ENCODE results near the gene ARHGEF6. TPM values are rescaled to one million over a fixed set of nuclear protein-coding genes. Genes with fewer than 3 reads are reported as not detected.

The ARHGEF6 gene
- total RNA-seq, 2 experiments from 2014 or later: 52.7 to 54.1 TPM

DNA sequence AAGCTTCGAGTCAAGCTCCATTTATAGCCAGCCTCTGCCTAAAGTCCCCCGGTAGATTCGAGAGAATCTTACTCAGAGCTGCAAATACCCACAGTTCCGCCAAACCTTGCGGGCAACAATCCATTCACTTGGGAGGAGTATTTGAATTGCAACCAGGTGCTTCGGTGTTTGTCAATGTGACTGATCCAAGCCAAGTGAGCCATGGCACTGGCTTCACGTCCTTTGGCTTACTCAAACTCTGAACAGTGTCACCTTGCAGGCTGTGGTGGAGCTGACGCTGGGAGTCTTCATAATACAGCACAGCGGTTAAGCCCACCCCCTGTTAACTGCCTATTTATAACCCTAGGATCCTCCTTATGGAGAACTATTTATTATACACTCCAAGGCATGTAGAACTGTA lies 121.6 kb downstream of the ARHGEF6 start:
- peak; percentile 74 for DNase-seq
- POLR2A ChIA-PET: interaction anchor here (0.7 to 3.2 kb wide), 10 partner anchors 8 to 221 kb away, joined by 3 to 11 read pairs (median 4); partner anchors contain the start of gene RBMX
- Mint-ChIP-seq H3K4me3 (peak overlapping the region; percentile 93), H3K27me3 (no peaks in the 10 kb centered on the region), H3K4me1 (ENCODE audit: low read depth) (peaks cover 90% of the 10 kb centered on the region), H3K9me3 (peaks cover 5% of the 10 kb centered on the region), H3K36me3 (peaks cover 71% of the 10 kb centered on the region), H3K27ac (peak overlapping the region; percentile 99)
- intact Hi-C loops (cut with micrococcal nuclease): loop anchor here (1.0 to 10.0 kb wide), 3 partner anchors 12 to 164 kb away; partner anchors contain the start of gene HTATSF1
- CTCF ChIA-PET: interaction anchor here (0.9 to 2.4 kb wide), 7 partner anchors 10 to 51 kb away, joined by 3 to 14 read pairs (median 4); no protein-coding TSS in a partner anchor

DNA sequence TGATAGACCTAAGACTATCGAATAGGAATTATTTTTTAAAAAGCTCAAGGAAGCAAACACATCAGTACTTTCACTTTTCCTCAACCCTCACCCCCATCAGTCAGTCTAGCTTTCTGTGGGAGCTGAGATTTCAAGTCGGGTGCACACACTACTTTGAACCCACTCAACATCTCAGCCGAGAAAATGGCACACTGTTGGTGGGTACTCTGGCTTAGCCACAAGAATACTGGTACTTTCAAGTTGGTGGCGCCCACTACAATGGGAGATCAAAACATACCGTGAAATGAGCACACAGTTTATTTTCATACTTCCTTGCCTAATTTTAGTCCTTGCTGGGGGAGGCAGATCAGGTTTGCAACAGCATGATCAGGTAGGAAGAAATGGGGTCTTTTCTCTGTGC lies 122.6 kb downstream of the ARHGEF6 start:
- H3K4me3 Mint-ChIP-seq: peak overlapping the region; percentile 93
- H3K27ac Mint-ChIP-seq: peak overlapping the region; percentile 99
- no peaks in the 10 kb centered on the region for H3K9me3 Mint-ChIP-seq
- DNase-seq: peak; percentile 53
- H3K36me3 Mint-ChIP-seq: peaks cover 75% of the 10 kb centered on the region
- no peaks in the 10 kb centered on the region for H3K27me3 Mint-ChIP-seq
- intact Hi-C loops (cut with micrococcal nuclease): loop anchor here (2.0 to 10.0 kb wide), 2 partner anchors 37 to 163 kb away; partner anchors contain the start of gene HTATSF1
- peaks cover 93% of the 10 kb centered on the region for H3K4me1 Mint-ChIP-seq (ENCODE audit: low read depth)
- CTCF ChIA-PET: interaction anchor here (1.2 to 2.4 kb wide), 6 partner anchors 11 to 80 kb away, joined by 4 to 14 read pairs (median 4); no protein-coding TSS in a partner anchor
- POLR2A ChIA-PET: interaction anchor here (1.1 to 3.2 kb wide), 11 partner anchors 9 to 512 kb away, joined by 3 to 11 read pairs (median 4); partner anchors contain the start of gene RBMX

DNA sequence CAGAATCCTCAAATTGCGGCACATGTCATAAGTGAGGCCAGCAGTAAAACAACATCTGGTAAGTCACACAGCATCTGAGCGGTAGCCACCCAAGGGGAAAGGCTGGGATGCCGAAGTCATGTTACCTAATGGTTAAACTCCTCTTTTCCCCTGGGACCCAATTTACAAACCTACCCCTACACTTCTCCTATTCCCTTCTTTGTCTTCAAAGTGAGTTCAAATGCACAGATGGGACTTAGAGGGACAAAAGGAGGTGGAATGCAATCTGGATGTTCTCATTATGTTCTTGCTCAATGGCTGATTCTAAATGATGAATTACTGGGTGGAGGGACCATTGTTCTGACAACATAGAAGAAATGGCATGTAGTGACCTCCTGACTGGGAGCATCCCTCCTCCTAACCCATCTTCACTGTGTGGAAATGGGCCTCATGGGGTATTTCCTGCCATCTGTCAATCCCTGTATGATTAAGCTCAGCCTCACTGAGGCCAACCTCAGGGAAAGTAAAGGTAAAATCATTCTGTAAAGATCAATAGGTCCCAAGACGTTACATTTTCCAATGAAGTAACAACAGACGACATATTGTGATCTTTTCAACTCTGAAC lies 124.3 kb downstream of the ARHGEF6 start:
- CTCF ChIA-PET: interaction anchor here (1.9 kb wide), 1 partner anchor 48 kb away, joined by 7 read pairs; no protein-coding TSS in a partner anchor
- Mint-ChIP-seq H3K4me1 (ENCODE audit: low read depth) (peaks cover 87% of the 10 kb centered on the region), H3K27ac (peak overlapping the region; percentile 99), H3K36me3 (peaks cover 87% of the 10 kb centered on the region), H3K4me3 (peak overlapping the region; percentile 93), H3K27me3 (no peaks in the 10 kb centered on the region), H3K9me3 (no peaks in the 10 kb centered on the region)
- intact Hi-C loops (cut with micrococcal nuclease): loop anchor here (1.0 to 10.0 kb wide), 2 partner anchors 9 to 162 kb away; partner anchors contain the start of gene HTATSF1
- no peak for DNase-seq
- POLR2A ChIA-PET: interaction anchor here (1.0 to 3.2 kb wide), 6 partner anchors 10 to 48 kb away, joined by 3 to 11 read pairs (median 5); no protein-coding TSS in a partner anchor

DNA sequence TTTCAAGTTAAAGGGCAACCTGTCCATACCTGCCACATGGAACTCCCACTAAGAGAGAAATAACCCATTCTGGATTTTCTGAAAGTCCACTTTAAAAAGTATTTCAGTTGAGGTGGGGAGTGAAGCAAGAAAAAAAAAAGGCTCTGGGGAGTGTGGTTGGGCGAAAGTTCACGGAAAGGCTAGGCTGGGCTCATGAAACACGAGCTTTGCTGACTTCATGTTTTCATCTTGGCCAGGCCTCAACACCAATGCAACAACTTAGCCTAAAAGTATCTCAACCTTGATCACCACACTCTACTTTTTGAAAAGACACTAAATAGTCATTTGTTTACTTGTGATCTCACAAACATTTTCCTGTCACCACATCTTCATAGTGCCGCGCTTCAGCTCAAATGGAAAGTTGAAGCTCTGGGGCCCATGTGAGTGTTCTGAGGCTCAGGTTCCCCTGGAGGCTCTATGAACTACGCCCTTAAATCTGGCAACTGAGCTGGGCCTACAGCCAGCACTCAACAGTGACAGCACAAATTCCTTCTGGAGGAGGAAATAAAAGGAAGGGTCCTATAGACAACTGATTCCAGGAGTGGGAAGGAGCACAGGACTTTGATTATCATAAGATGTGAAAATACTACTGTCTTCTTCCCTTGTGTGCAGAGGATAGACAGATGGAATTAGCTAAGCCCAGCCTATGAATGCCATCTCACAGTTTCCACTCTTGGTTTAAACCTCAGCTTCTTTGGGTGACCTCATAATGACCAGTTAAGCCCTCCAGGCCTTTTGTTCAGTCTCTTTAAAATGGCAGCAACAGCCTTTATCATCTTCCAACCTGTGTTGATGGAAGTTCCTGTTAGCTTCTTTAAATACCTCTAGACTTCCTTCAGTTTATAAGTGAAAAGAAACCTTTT lies 127.7 kb downstream of the ARHGEF6 start:
- peaks cover 54% of the 10 kb centered on the region for H3K4me1 Mint-ChIP-seq (ENCODE audit: low read depth)
- peak overlapping the region; percentile 93 for H3K4me3 Mint-ChIP-seq
- POLR2A ChIA-PET: interaction anchor here (0.6 to 5.6 kb wide), 16 partner anchors 8 to 227 kb away, joined by 3 to 61 read pairs (median 4); partner anchors contain the start of gene RBMX
- peaks cover 98% of the 10 kb centered on the region for H3K36me3 Mint-ChIP-seq
- peak overlapping the region; percentile 99 for H3K27ac Mint-ChIP-seq
- CTCF ChIA-PET: interaction anchor here (0.7 to 3.1 kb wide), 6 partner anchors 14 to 75 kb away, joined by 3 to 10 read pairs (median 3); no protein-coding TSS in a partner anchor
- DNase-seq: peak; percentile 62
- no peaks in the 10 kb centered on the region for H3K9me3 Mint-ChIP-seq
- H3K27me3 Mint-ChIP-seq: no peaks in the 10 kb centered on the region
- intact Hi-C loops (cut with micrococcal nuclease): loop anchor here (2.0 to 10.0 kb wide), 2 partner anchors 20 to 158 kb away; partner anchors contain the start of gene HTATSF1

DNA sequence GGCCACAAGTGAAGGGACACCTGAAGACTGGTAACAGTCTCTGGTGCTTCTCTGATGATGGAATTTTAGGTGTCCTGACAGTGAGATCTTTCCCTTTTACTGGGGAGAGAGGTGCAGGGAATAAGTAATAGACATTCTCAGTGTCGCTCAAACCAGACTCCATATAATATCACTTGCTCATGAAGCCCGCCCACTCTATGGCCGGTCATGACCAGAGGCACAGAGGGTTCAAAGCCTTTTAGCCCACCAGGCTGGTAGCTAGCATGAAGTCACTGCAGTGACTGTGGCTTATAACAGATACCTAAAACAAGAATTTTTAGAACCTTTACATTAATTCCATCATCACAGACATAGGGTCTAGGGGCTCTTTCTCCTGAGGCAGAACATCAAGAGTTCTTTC lies 129.9 kb downstream of the ARHGEF6 start:
- DNase-seq: no peak
- Mint-ChIP-seq H3K27ac (peak overlapping the region; percentile 99), H3K36me3 (peaks cover 77% of the 10 kb centered on the region), H3K27me3 (no peaks in the 10 kb centered on the region), H3K9me3 (no peaks in the 10 kb centered on the region), H3K4me3 (peak overlapping the region; percentile 93), H3K4me1 (ENCODE audit: low read depth) (peaks cover 50% of the 10 kb centered on the region)
- ChIA-PET CTCF (interaction anchor here (0.6 to 2.1 kb wide), 3 partner anchors 38 to 44 kb away, joined by 3 to 5 read pairs (median 3); no protein-coding TSS in a partner anchor), POLR2A (interaction anchor here (1.1 to 5.6 kb wide), 8 partner anchors 9 to 229 kb away, joined by 3 to 61 read pairs (median 17); partner anchors contain the start of gene RBMX)
- intact Hi-C loops (cut with micrococcal nuclease): loop anchor here (10.0 kb wide), 1 partner anchor 156 kb away; the partner anchor contains the start of gene HTATSF1

DNA sequence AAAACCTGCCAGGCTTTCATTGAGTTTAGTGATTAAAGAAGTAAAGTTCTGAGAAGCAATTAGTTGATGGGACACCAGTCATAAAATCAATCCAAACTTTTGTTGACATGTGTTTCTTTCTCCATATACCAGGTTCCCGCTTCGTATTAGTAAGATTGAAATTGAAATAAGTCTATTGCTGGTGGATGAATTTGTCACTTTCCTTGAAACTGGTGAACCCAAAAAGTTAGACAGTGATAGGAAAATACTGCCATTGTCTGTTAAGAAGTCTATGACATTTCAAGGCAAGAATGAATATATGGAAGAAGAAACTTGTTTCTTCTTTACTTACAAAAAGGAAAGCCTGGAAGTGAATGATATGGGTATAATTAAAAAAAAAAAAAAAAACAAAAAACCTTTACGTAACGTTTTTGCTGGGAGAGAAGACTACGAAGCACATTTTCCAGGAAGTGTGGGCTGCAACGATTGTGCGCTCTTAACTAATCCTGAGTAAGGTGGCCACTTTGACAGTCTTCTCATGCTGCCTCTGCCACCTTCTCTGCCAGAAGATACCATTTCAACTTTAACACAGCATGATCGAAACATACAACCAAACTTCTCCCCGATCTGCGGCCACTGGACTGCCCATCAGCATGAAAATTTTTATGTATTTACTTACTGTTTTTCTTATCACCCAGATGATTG lies 132.9 kb downstream of the ARHGEF6 start, which contains the start of gene CD40LG:
Gene CD40LG (plus strand): TSS at position 482 of the 684 bp plus-strand sequence. CDS start 91 bp downstream, at position 573.
- Mint-ChIP-seq H3K27ac (peak within 1 kb of the TSS; percentile 99), H3K4me3 (peak within 1 kb of the TSS; percentile 93), H3K4me1 (ENCODE audit: low read depth) (peaks cover 47% of the 10 kb centered on the region), H3K36me3 (peaks cover 47% of the 10 kb centered on the region), H3K27me3 (no peaks in the 10 kb centered on the region), H3K9me3 (no peaks in the 10 kb centered on the region)
- intact Hi-C loops (cut with micrococcal nuclease): loop anchor here (1.0 to 5.0 kb wide), 10 partner anchors 8 to 129 kb away; no protein-coding TSS in a partner anchor
- ChIA-PET CTCF (no interaction called here), POLR2A (interaction anchor here (0.9 to 5.6 kb wide), 7 partner anchors 7 to 71 kb away, joined by 3 to 61 read pairs (median 12); no protein-coding TSS in a partner anchor)
- DNase-seq: peak; percentile 69

DNA sequence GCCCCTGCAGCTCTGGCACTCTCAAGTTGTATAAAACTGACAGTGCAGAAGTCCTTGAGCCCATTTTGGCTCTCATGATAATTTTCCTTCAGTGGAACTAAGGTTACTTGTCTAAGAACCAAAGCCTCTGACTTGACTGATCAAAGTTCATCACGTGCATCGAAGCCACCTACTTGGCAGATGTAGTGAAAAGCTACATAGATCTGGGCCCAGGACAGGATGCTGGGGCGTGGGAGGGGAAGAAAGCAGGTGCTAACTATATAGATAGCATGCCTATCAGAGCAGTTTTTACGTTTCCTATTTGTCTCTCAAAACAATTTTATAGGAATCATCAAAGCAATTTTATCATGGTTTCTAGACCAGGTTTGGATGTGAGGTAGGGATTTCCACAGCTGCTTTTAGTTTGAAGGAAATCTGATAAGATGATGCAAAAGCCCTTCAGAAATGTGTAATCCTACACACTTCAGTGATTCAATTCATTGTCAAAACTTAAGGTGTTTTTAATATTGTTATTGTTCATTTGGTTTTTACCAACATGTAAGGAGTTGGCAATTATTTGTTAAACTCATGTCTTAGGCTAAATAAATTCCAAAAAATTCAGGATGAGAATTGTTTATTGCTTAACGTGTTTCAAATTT lies 134.0 kb downstream of the ARHGEF6 start:
- POLR2A ChIA-PET: interaction anchor here (0.6 to 2.5 kb wide), 10 partner anchors 10 to 149 kb away, joined by 3 to 12 read pairs (median 4); partner anchors contain the start of gene HTATSF1

DNA sequence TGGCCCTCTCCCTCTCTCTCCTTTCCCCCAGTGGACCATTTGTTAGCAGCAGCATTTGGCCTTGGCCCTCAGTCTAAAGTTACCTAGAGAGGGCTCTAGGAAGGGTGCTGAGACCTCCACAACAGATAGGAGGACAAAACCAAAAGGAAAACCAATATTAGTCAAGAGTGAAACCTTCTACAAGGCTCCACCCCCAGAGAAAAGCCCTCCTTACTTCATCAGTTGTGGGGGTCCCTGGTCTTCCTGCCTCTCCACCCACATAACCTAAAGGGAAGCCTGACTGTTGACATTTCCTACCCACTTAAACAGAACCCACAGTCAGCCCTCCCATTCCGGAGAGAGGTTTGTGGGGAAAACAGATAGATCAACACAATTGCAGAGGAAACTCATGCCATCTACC lies 137.5 kb downstream of the ARHGEF6 start:
- no peaks in the 10 kb centered on the region for H3K27me3 Mint-ChIP-seq
- POLR2A ChIA-PET: no interaction called here
- peaks cover 73% of the 10 kb centered on the region for H3K4me1 Mint-ChIP-seq (ENCODE audit: low read depth)
- intact Hi-C loops (cut with micrococcal nuclease): no loop called here
- H3K36me3 Mint-ChIP-seq: peaks cover 33% of the 10 kb centered on the region
- no peak for DNase-seq
- H3K9me3 Mint-ChIP-seq: no peaks in the 10 kb centered on the region
- H3K4me3 Mint-ChIP-seq: peak overlapping the region; percentile 36
- CTCF ChIA-PET: no interaction called here
- peak overlapping the region; percentile 90 for H3K27ac Mint-ChIP-seq

More for the DNA sequence above, 134.0 kb downstream of the ARHGEF6 start:
- peak; percentile 78 for DNase-seq
- intact Hi-C loops (cut with micrococcal nuclease): loop anchor here (1.0 to 5.0 kb wide), 9 partner anchors 7 to 131 kb away; no protein-coding TSS in a partner anchor
- Mint-ChIP-seq H3K27ac (peak overlapping the region; percentile 99), H3K4me1 (ENCODE audit: low read depth) (peaks cover 53% of the 10 kb centered on the region), H3K27me3 (no peaks in the 10 kb centered on the region), H3K4me3 (peak overlapping the region; percentile 93), H3K36me3 (peaks cover 45% of the 10 kb centered on the region), H3K9me3 (no peaks in the 10 kb centered on the region)
- CTCF ChIA-PET: interaction anchor here (1.2 kb wide), 1 partner anchor 12 kb away, joined by 3 read pairs; no protein-coding TSS in a partner anchor

DNA sequence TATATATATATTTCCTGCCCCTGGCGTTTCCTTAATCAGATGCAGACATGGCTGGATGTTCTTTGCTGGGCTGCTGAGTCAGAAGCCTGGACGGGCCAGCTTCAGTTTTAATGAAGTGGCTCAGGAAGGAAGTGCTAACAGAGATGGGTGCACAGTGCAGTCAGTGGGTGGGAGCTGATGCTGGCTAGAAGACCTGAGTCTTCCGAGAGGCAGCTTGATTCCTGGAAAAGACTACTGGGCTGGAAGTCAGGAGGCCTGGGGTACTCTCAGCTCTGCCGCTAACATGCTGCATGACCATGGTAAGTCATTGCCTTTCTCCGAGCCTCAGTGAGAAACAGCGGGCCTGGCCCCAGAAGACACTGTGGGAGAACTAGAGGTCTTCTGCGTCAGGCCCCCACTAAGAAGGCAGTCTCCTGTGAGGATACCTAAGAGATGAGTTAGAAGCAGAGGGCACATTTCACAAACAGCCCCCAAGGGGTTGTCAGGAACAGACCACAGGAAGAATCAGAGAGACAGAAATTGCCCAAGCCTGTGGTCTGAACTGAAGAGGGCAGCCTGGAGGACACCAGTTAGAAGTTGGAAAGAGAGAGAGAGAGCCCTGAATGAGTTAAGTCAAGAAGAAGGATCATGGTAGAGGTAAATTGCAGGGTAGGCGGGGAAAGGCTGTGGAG lies 141.1 kb downstream of the ARHGEF6 start:
- H3K27ac Mint-ChIP-seq: peak overlapping the region; percentile 90
- no peaks in the 10 kb centered on the region for H3K9me3 Mint-ChIP-seq
- POLR2A ChIA-PET: interaction anchor here (0.6 to 3.9 kb wide), 11 partner anchors 9 to 26 kb away, joined by 3 to 27 read pairs (median 4); no protein-coding TSS in a partner anchor
- H3K27me3 Mint-ChIP-seq: no peaks in the 10 kb centered on the region
- peak; percentile 55 for DNase-seq
- H3K4me3 Mint-ChIP-seq: peak overlapping the region; percentile 82
- peaks cover 30% of the 10 kb centered on the region for H3K36me3 Mint-ChIP-seq
- CTCF ChIA-PET: interaction anchor here (1.0 to 1.1 kb wide), 2 partner anchors 13 to 55 kb away, joined by 3 read pairs; no protein-coding TSS in a partner anchor
- intact Hi-C loops (cut with micrococcal nuclease): loop anchor here (1.0 kb wide), 1 partner anchor 8 kb away; no protein-coding TSS in a partner anchor
- H3K4me1 Mint-ChIP-seq (ENCODE audit: low read depth): peaks cover 78% of the 10 kb centered on the region

Data from activated CD4-positive, alpha-beta memory T cell treated with anti-CD3 and anti-CD28 coated beads for 36 hours (primary cell).